Stomach smooth muscle (tissue), 2 donors: ENCODE data around the gene ATXN1.

Source experiments
- H3K27ac ChIP-seq: one replicate; pipeline ENCODE4 v1.7.0; 2013; ENCODE audit warnings: mild to moderate bottlenecking, low read length, inconsistent platforms
- H3K27me3 ChIP-seq, 2 donors: one replicate each; pipeline ENCODE4 v1.7.0; 2013; ENCODE audit warnings: low read length in 2 of 2; ENCODE audit not compliant: insufficient read depth in 2 of 2, control insufficient read depth in 1 of 2
- H3K36me3 ChIP-seq, 2 donors: one replicate each; pipeline ENCODE4 v1.7.0; 2013; ENCODE audit warnings: low read length in 2 of 2; ENCODE audit not compliant: control insufficient read depth in 2 of 2, insufficient read depth in 2 of 2
- H3K4me1 ChIP-seq: one replicate; pipeline ENCODE4 v1.7.0; 2013; ENCODE audit warnings: low read length; ENCODE audit not compliant: control insufficient read depth, insufficient read depth
- H3K4me3 ChIP-seq, 2 donors: one replicate each; pipeline ENCODE4 v1.7.0; 2013; ENCODE audit warnings: low read length in 2 of 2
- H3K9ac ChIP-seq, 2 donors: one replicate each; pipeline ENCODE4 v1.7.0; 2013; ENCODE audit warnings: low read length in 2 of 2, mild to moderate bottlenecking in 1 of 2
- H3K9me3 ChIP-seq, 2 donors: one replicate each; pipeline ENCODE4 v1.7.0; 2013; ENCODE audit warnings: low read length in 2 of 2; ENCODE audit not compliant: control insufficient read depth in 2 of 2
- donor health status: healthy.
- donor health status: Pancreatic carcinoma.

Gene ATXN1

DNA sequence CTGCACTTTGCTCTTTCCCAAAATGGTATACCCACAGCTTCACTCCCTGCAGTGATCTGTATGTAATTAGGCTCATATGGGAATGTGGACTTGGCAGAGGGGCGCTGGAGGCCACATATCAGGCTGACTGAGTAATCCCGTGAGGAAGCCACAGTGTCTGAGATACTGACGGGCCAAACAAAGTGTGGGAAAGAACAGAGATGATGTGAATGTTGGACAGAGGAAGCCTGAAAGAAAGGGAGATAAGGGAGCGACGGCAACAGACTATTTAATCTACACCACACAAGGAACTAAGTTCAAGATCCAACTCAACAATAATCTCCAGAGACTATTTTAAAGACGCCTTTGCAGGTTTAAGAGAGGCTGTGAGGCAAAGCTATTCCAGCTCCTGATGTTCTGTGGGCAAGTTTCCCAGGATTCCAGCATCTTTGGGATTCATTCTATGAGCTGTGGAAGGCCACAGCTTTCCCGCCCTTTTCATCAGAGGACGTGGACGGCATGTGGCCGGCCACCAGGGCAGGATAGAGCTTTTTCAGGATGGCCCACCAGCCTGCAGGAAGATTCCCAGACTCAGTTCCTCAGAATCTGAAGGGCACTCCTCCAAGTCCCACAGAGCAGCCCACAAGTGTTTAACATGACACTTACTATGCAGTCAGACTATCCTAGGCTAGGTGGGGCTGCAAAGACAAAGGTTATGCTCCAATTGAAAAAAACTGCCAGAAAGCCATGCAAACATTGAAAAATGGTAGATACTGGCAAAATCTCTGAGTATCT, 237.5 kb downstream of the ATXN1 start:
- no peaks in the 10 kb centered on the region for H3K9me3 ChIP-seq
- no peak overlapping the region for H3K4me3 ChIP-seq
- H3K4me1 ChIP-seq: peaks cover 2% of the 10 kb centered on the region
- no peak overlapping the region for H3K9ac ChIP-seq
- H3K27me3 ChIP-seq: no peaks in the 10 kb centered on the region
- H3K36me3 ChIP-seq: peaks cover 0 to 8% of the 10 kb centered on the region in 2 donors
- H3K27ac ChIP-seq: no peak overlapping the region

DNA sequence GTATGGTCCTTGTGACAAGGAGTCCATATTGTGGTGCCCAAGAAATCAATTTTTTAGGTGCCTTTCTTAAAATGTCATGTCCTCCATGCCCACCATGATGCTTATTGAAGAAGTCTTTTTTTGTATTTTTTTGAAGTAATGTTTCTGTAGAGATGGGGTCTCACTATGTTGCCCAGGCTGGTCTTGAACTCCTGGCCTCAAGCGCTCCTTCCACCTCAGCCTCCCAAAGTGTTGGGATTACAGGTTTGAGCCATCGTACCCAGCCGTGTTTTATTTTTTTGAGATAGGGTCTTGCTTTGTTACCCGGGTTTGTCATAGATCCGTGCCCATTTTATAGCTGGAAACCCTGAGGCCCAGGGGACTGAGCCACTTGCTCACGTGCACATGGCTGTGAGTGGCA, 238.3 kb downstream of the ATXN1 start:
- Histone ChIP-seq H3K4me1 (peaks cover 5% of the 10 kb centered on the region), H3K4me3 (no peak overlapping the region), H3K9me3 (no peaks in the 10 kb centered on the region), H3K27ac (no peak overlapping the region), H3K36me3 (peaks cover 0 to 8% of the 10 kb centered on the region in 2 donors), H3K9ac (no peak overlapping the region), H3K27me3 (no peaks in the 10 kb centered on the region)

DNA sequence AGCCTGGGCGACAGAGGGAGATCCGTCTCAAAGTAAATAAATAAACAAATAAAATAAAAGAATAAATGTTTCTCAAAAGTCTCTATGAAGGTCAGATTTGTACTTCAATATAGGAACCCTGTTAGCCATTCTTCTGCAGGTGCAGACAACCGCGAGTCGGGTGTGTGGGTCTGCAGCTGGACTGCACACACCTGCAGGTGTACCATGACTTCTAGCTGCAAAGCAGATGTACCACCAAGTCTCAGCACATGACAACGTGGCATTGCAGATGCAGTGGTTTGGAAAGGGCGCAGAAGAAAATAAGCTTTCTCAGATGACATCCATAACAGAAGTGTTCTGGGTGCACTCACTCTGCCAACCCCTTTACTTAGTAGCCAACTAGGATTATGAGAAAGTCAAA, 239.7 kb downstream of the ATXN1 start:
- Histone ChIP-seq H3K27me3 (no peaks in the 10 kb centered on the region), H3K9me3 (no peaks in the 10 kb centered on the region), H3K9ac (no peak overlapping the region), H3K4me3 (no peak overlapping the region), H3K4me1 (peaks cover 5% of the 10 kb centered on the region), H3K36me3 (peaks cover 0 to 8% of the 10 kb centered on the region in 2 donors), H3K27ac (no peak overlapping the region)

DNA sequence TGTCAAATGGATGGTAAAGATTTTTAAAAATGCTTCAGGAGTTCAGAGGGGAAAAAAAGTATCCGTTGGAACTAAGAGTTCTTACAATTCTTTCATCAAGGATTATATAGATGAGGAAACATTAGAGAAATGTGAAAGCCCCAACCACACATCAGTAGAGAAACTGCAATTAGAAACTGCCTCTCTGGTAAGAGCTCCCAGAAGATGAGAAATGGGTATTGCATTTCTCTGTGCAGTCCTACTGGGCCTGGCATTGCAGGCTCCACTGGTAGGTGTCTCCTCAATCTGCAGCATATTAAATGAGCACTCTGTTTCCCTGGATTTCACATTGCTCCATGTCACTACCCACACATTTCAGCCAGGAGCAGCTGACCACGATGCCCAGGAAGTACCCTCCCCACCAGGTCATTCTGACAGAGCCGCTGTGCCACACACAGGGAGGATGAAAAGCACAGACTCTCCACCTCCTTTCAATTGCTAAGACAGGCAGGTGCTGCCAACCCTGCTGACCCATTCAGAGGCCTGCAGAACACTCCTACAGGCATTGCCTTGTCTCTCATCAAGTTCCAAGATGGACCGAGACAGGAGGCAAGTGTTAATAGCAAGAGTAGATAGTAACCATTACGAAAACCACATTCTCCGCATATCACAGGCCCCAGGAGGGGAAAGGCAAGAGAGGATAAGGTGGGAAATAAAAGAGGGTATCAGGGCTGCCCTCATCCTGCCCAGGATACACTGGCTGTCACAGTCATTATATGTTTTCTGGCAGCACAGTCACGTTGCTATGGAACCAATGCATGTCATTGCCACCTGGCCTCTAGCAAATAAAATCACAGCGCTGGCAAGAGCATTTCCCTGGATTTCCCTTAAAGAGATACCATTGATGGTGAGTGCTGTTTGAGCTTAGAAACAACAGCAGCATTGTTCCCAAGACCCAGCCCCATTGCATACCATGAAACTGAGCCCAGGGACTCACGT, 241.7 kb downstream of the ATXN1 start:
- H3K36me3 ChIP-seq: peaks cover 0 to 11% of the 10 kb centered on the region in 2 donors
- H3K4me1 ChIP-seq: peaks cover 5% of the 10 kb centered on the region
- H3K27ac ChIP-seq: no peak overlapping the region
- H3K27me3 ChIP-seq: no peaks in the 10 kb centered on the region
- no peaks in the 10 kb centered on the region for H3K9me3 ChIP-seq
- H3K4me3 ChIP-seq: no peak overlapping the region
- no peak overlapping the region for H3K9ac ChIP-seq

DNA sequence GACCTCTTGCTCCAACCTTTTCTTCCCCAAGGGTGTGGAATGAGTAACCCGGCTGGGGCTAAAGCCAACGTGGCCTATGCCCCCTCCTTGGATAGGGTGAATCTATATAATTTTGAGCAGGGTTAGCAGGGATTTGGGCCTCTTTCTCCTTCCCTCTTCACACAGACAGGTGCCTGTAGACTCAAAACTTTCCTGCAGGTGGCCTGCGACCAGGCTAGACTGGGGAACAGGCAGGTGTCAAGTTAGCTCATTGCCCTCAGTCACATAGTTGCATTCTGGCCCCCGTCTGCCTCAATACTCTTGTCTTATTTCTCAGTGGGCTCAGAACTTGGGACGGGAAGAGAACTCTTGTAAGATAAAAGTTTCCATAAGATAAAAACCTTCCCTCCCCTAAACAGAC, 243.0 kb downstream of the ATXN1 start:
- Histone ChIP-seq H3K9me3 (no peaks in the 10 kb centered on the region), H3K4me1 (peaks cover 17% of the 10 kb centered on the region), H3K27ac (no peak overlapping the region), H3K36me3 (peaks cover 0 to 11% of the 10 kb centered on the region in 2 donors), H3K4me3 (no peak overlapping the region), H3K9ac (no peak overlapping the region), H3K27me3 (no peaks in the 10 kb centered on the region)

DNA sequence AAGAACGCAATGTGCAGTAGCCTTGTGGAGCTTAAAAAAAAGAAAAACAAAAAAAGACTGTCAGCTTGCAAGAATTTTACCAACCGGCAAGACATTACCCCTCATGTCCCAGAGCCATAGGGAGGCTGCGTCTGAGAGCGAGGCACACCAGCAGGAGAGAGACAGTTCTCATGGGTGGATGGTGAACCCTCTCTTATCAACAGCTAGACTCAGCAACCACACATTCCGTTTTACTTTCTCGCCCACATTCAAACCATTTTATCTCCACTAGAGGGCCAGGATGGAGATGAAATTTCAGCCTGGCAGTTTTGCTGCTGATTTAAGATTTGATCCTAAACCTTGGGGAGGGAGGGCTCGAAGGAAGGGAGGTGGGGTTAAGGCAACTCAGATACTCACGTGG, 247.0 kb downstream of the ATXN1 start:
- Histone ChIP-seq H3K9ac (no peak overlapping the region), H3K4me3 (no peak overlapping the region), H3K4me1 (peaks cover 26% of the 10 kb centered on the region)

DNA sequence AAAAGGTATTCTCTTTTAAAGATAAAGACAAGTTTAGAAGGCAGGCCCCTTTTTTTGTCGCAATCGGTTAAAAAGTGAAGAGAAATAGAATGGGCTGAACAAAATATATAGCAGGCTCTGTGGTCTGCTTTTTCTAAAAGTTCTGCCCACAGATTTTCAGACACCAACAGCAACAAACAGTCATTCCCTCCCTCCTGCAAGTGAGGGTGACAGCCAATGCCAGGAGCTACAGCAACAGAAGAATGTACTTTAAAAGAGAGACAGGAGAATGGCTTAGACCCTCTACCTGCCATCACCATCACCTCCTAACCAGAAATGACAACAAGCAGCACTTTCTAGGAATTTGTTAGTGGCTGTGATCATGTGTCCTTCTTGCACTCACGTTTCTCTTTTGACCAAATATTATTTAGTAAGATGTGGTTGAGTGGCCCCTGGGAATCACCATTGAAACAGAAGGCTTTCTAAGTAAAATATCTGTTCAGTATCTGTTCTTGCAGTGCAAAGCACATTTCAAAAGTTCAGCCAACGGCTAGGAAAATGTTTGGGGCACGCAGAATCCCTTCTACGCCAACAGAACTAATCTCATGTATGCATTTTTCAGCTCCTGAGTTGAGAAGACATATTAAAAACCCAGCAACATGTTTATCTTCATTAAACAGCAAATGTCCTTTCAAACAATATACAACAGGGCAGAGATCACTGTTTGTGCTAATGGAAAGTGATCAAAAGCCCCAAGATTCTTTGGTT, 248.5 kb downstream of the ATXN1 start:
- peaks cover 0 to 3% of the 10 kb centered on the region in 2 donors for H3K36me3 ChIP-seq
- H3K27me3 ChIP-seq: no peaks in the 10 kb centered on the region
- no peaks in the 10 kb centered on the region for H3K9me3 ChIP-seq
- H3K4me1 ChIP-seq: peaks cover 23% of the 10 kb centered on the region
- no peak overlapping the region for H3K4me3 ChIP-seq
- peak overlapping the region; percentile 18 for H3K27ac ChIP-seq
- H3K9ac ChIP-seq: no peak overlapping the region

More for the DNA sequence above, 247.0 kb downstream of the ATXN1 start:
- no peaks in the 10 kb centered on the region for H3K9me3 ChIP-seq
- no peaks in the 10 kb centered on the region for H3K27me3 ChIP-seq
- peaks cover 0 to 3% of the 10 kb centered on the region in 2 donors for H3K36me3 ChIP-seq
- H3K27ac ChIP-seq: no peak overlapping the region

DNA sequence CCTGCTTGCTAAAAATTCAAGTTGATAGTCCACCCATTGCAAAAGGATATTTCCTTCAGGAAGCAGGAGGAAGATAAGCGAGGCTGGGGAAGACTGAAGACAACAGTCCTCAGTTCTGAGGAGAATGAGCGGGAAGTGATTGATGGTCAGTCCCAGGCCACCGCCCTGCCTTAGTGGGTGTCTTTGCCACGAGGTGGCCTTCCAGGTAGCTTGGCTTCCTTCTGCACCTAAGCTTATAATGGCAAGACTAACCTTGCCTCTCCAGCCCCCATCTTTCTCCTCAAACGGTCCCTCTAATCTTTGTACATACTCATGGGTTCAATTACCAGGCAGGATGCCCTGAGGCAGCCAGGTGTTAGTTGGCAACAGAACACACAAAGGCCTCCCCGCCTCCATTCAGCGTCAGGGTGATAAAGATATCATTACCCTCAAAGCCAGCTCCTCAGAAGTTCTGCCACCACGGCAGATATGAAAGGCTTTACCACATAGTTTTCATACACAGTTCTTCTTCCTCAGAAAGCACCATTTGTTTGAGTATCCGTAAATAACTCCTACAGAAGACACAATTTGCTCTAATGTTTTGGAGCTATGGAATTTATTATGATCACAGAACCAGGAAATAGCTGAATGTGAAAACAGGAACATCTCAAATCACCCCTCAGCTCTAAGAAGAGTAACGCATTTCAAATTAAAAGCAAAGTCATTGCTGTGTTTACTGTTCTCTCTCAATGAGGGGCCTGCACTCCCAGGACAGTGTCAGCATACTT, 249.4 kb downstream of the ATXN1 start:
- Histone ChIP-seq H3K9me3 (no peaks in the 10 kb centered on the region), H3K27ac (no peak overlapping the region), H3K9ac (no peak overlapping the region), H3K27me3 (no peaks in the 10 kb centered on the region), H3K4me3 (no peak overlapping the region), H3K4me1 (peaks cover 23% of the 10 kb centered on the region), H3K36me3 (peaks cover 0 to 3% of the 10 kb centered on the region in 2 donors)

DNA sequence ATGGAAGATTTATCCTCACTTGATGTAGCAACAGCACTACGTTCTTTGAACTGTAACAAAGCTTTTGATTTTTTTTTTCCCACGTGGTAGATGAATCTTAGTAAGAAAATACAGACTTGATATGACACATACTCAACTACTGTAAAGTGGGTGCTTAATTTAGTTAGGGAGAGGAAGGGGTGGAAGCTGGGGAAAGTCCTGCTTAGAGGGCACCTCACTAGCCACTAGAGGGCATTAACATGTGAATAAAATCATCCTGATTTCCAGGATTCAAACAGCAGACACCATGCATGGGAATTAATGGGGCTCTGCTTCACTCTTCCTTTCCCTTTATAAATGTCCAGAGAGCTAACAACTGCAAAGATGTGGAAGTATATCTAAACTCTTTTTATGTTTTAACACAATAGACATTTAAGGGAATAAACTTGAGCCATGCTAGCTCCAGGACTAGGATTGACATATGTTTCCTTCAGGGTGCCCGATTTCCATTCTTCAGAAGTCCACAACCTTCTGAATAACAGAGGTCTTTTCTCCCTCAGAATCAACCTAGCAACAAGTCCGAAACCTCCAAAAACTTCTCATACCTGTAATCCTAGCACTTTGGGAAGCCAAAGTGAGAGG, 250.1 kb downstream of the ATXN1 start:
- Histone ChIP-seq H3K36me3 (peaks cover 0 to under 1% of the 10 kb centered on the region in 2 donors), H3K4me1 (peaks cover 23% of the 10 kb centered on the region), H3K4me3 (no peak overlapping the region), H3K27me3 (no peaks in the 10 kb centered on the region), H3K9ac (no peak overlapping the region), H3K9me3 (no peaks in the 10 kb centered on the region), H3K27ac (no peak overlapping the region)
